Measurements from ENCODE around the gene BRSK1.
A peak's percentile ranks its signal among the peaks of the same experiment; 100 is the strongest.

Gene BRSK1

GRCh38 chr19:55258828-55259539, 24.8 kb upstream of the BRSK1 start, which contains the start of gene PPP6R1:
PPP6R1 (minus strand) TSS chr19:55259017; CDS start chr19:55247103, 11,914 bp downstream.
- H3K27ac Mint-ChIP-seq = peak within 1 kb of the TSS; percentile 99
- peaks cover 40% of the 10 kb centered on the region for H3K4me1 Mint-ChIP-seq
- peak within 1 kb of the TSS; percentile 99 for H3K4me3 Mint-ChIP-seq
- peaks cover 40% of the 10 kb centered on the region for H3K36me3 Mint-ChIP-seq
- peaks cover 4% of the 10 kb centered on the region for H3K27me3 Mint-ChIP-seq
- no peaks in the 10 kb centered on the region for H3K9me3 Mint-ChIP-seq
- DNase-seq = peak; percentile 95
- CTCF ChIA-PET = interaction anchor here (0.9 to 2.6 kb wide), 5 partner anchors 21 to 98 kb away, joined by 3 to 9 read pairs (median 4); partner anchors contain the start of genes HSPBP1 and KMT5C

- peaks cover 36% of the 10 kb centered on the region for H3K4me1 Mint-ChIP-seq
- H3K9me3 Mint-ChIP-seq = no peaks in the 10 kb centered on the region
- CTCF ChIA-PET = interaction anchor here (0.9 to 2.6 kb wide), 5 partner anchors 20 to 99 kb away, joined by 3 to 9 read pairs (median 4); partner anchors contain the start of genes HSPBP1 and KMT5C
- peaks cover 33% of the 10 kb centered on the region for H3K36me3 Mint-ChIP-seq
- no peak for DNase-seq
- H3K27me3 Mint-ChIP-seq = peaks cover 4% of the 10 kb centered on the region
- peak overlapping the region; percentile 99 for H3K27ac Mint-ChIP-seq
- peak overlapping the region; percentile 74 for H3K4me3 Mint-ChIP-seq
Observed at GRCh38 chr19:55259540-55260210, 24.1 kb upstream of the BRSK1 start.

GRCh38 chr19:55261671-55262126, 22.1 kb upstream of the BRSK1 start:
- peaks cover 4% of the 10 kb centered on the region for H3K27me3 Mint-ChIP-seq
- DNase-seq = no peak
- peaks cover 20% of the 10 kb centered on the region for H3K4me1 Mint-ChIP-seq
- no peak overlapping the region for H3K27ac Mint-ChIP-seq
- peaks cover 19% of the 10 kb centered on the region for H3K36me3 Mint-ChIP-seq
- CTCF ChIA-PET = interaction anchor here (1.1 kb wide), 1 partner anchor 14 kb away, joined by 5 read pairs; no protein-coding TSS in a partner anchor
- peaks cover 5% of the 10 kb centered on the region for H3K9me3 Mint-ChIP-seq
- H3K4me3 Mint-ChIP-seq = no peak overlapping the region

GRCh38 chr19:55262359-55262758, 21.4 kb upstream of the BRSK1 start:
- Mint-ChIP-seq H3K27me3 (peaks cover 4% of the 10 kb centered on the region), H3K4me1 (peaks cover 14% of the 10 kb centered on the region), H3K27ac (no peak overlapping the region), H3K36me3 (peaks cover 15% of the 10 kb centered on the region), H3K4me3 (no peak overlapping the region), H3K9me3 (peaks cover 5% of the 10 kb centered on the region)
- DNase-seq = no peak
- CTCF ChIA-PET = interaction anchor here (1.1 kb wide), 1 partner anchor 15 kb away, joined by 3 read pairs; no protein-coding TSS in a partner anchor

- Mint-ChIP-seq H3K27ac (no peak overlapping the region), H3K9me3 (peaks cover 5% of the 10 kb centered on the region), H3K4me1 (peaks cover 9% of the 10 kb centered on the region), H3K36me3 (peaks cover 11% of the 10 kb centered on the region), H3K4me3 (no peak overlapping the region), H3K27me3 (no peaks in the 10 kb centered on the region)
- CTCF ChIA-PET = no interaction called here
- DNase-seq = no peak
Observed at GRCh38 chr19:55264531-55264930, 19.3 kb upstream of the BRSK1 start.

GRCh38 chr19:55265173-55265572, 18.6 kb upstream of the BRSK1 start:
- H3K27ac Mint-ChIP-seq = no peak overlapping the region
- H3K9me3 Mint-ChIP-seq = peaks cover 5% of the 10 kb centered on the region
- peaks cover 11% of the 10 kb centered on the region for H3K36me3 Mint-ChIP-seq
- H3K27me3 Mint-ChIP-seq = no peaks in the 10 kb centered on the region
- DNase-seq = no peak
- peaks cover 4% of the 10 kb centered on the region for H3K4me1 Mint-ChIP-seq
- CTCF ChIA-PET = no interaction called here
- no peak overlapping the region for H3K4me3 Mint-ChIP-seq

GRCh38 chr19:55265723-55266386, 17.9 kb upstream of the BRSK1 start:
- no peak for DNase-seq
- CTCF ChIA-PET = no interaction called here
- no peak overlapping the region for H3K4me3 Mint-ChIP-seq
- H3K27ac Mint-ChIP-seq = no peak overlapping the region
- no peaks in the 10 kb centered on the region for H3K4me1 Mint-ChIP-seq
- peaks cover 14% of the 10 kb centered on the region for H3K36me3 Mint-ChIP-seq
- no peaks in the 10 kb centered on the region for H3K27me3 Mint-ChIP-seq
- H3K9me3 Mint-ChIP-seq = peaks cover 5% of the 10 kb centered on the region

GRCh38 chr19:55266404-55266803, 17.4 kb upstream of the BRSK1 start:
- H3K4me1 Mint-ChIP-seq = peaks cover under 1% of the 10 kb centered on the region
- H3K27ac Mint-ChIP-seq = no peak overlapping the region
- peaks cover 14% of the 10 kb centered on the region for H3K36me3 Mint-ChIP-seq
- peaks cover 5% of the 10 kb centered on the region for H3K9me3 Mint-ChIP-seq
- H3K4me3 Mint-ChIP-seq = no peak overlapping the region
- H3K27me3 Mint-ChIP-seq = no peaks in the 10 kb centered on the region
- DNase-seq = no peak
- CTCF ChIA-PET = no interaction called here

GRCh38 chr19:55266840-55267239, 17.0 kb upstream of the BRSK1 start:
- Mint-ChIP-seq H3K27me3 (no peaks in the 10 kb centered on the region), H3K9me3 (peaks cover 5% of the 10 kb centered on the region), H3K36me3 (peaks cover 14% of the 10 kb centered on the region), H3K27ac (no peak overlapping the region), H3K4me3 (no peak overlapping the region), H3K4me1 (peaks cover 2% of the 10 kb centered on the region)
- no peak for DNase-seq
- CTCF ChIA-PET = no interaction called here

GRCh38 chr19:55269299-55269698, 14.5 kb upstream of the BRSK1 start:
- H3K9me3 Mint-ChIP-seq = peaks cover 5% of the 10 kb centered on the region

GRCh38 chr19:55270172-55270942, 13.4 kb upstream of the BRSK1 start:
- H3K4me1 Mint-ChIP-seq = peaks cover 2% of the 10 kb centered on the region
- H3K36me3 Mint-ChIP-seq = peaks cover 21% of the 10 kb centered on the region
- peaks cover 5% of the 10 kb centered on the region for H3K9me3 Mint-ChIP-seq
- H3K27ac Mint-ChIP-seq = no peak overlapping the region
- no peak overlapping the region for H3K4me3 Mint-ChIP-seq
- H3K27me3 Mint-ChIP-seq = no peaks in the 10 kb centered on the region
- CTCF ChIA-PET = no interaction called here
- no peak for DNase-seq

More at GRCh38 chr19:55269299-55269698, 14.5 kb upstream of the BRSK1 start:
- no peak overlapping the region for H3K27ac Mint-ChIP-seq
- no peak for DNase-seq
- no peaks in the 10 kb centered on the region for H3K27me3 Mint-ChIP-seq
- H3K4me3 Mint-ChIP-seq = no peak overlapping the region
- H3K36me3 Mint-ChIP-seq = peaks cover 21% of the 10 kb centered on the region
- H3K4me1 Mint-ChIP-seq = peaks cover 2% of the 10 kb centered on the region
- CTCF ChIA-PET = no interaction called here

GRCh38 chr19:55272142-55272541, 11.7 kb upstream of the BRSK1 start:
- H3K4me1 Mint-ChIP-seq = peaks cover 9% of the 10 kb centered on the region
- H3K4me3 Mint-ChIP-seq = no peak overlapping the region
- no peak for DNase-seq
- no peaks in the 10 kb centered on the region for H3K9me3 Mint-ChIP-seq
- H3K27me3 Mint-ChIP-seq = no peaks in the 10 kb centered on the region
- peaks cover 20% of the 10 kb centered on the region for H3K36me3 Mint-ChIP-seq
- CTCF ChIA-PET = no interaction called here
- H3K27ac Mint-ChIP-seq = no peak overlapping the region

- no peak overlapping the region for H3K27ac Mint-ChIP-seq
- H3K36me3 Mint-ChIP-seq = peaks cover 19% of the 10 kb centered on the region
Observed at GRCh38 chr19:55273978-55274707, 9.7 kb upstream of the BRSK1 start.

More at GRCh38 chr19:55273978-55274707, 9.7 kb upstream of the BRSK1 start:
- Mint-ChIP-seq H3K9me3 (no peaks in the 10 kb centered on the region), H3K4me1 (peaks cover 17% of the 10 kb centered on the region), H3K4me3 (no peak overlapping the region), H3K27me3 (no peaks in the 10 kb centered on the region)
- CTCF ChIA-PET = no interaction called here
- no peak for DNase-seq

All from activated naive CD4-positive, alpha-beta T cell treated with anti-CD3 and anti-CD28 coated beads, Interleukin-2, amount 10 ng/mL, durations not matched to agents 7 days and 5 days (primary cell).